Thyroid gland (tissue), 4 donors: ENCODE measurements around the gene CCDC85C. TPM values are rescaled to one million over a fixed set of nuclear protein-coding genes. Genes with fewer than 3 reads are reported as not detected.

Source experiments
- DNase-seq, 2 donors: peaks; one replicate each; pipeline ENCODE4 v3.0.0-alpha.2; 2019
- H3K27ac ChIP-seq, 3 donors: fragments of 200-600 bp; sonication (generic); 1 replicate in 2 of 3; 2 replicates in 1 of 3; pipeline ENCODE4 v1.5.1; 2016 to 2019; ENCODE audit warnings: mild to moderate bottlenecking in 1 of 3, moderate library complexity in 1 of 3
- H3K27me3 ChIP-seq: fragments of 200-600 bp; sonication (generic); one replicate; pipeline ENCODE4 v1.5.1; 2019
- H3K36me3 ChIP-seq, 2 donors: fragments of 200-600 bp; sonication (generic); one replicate each; pipeline ENCODE4 v1.5.1; 2016 to 2019
- H3K4me1 ChIP-seq, 2 donors: fragments of 200-600 bp; sonication (generic); one replicate each; pipeline ENCODE4 v1.5.1; 2017 to 2019
- H3K4me3 ChIP-seq, 3 donors: fragments of 200-600 bp; sonication (generic); replicated peaks in 1 of 3; 1 replicate in 2 of 3; 2 replicates in 1 of 3; pipeline ENCODE4 v1.5.1; 2016; ENCODE audit warnings: mild to moderate bottlenecking in 1 of 3
- H3K9me3 ChIP-seq: fragments of 200-600 bp; sonication (generic); one replicate; pipeline ENCODE4 v1.5.1; 2017
- POLR2A ChIP-seq, 2 donors: fragments of 450-650 bp; IDR thresholded peaks; one replicate each; pipeline ENCODE4 v1.6.1; 2017; ENCODE audit warnings: antibody characterized with exemption in 2 of 2, mild to moderate bottlenecking in 2 of 2, moderate library complexity in 1 of 2
- WGBS, 2 donors: methylation state at CpG; one replicate each; pipeline ENCODE4 v1.1.5; 2017; 5-methylcytosine and 5-hydroxymethylcytosine counted together
- intact Hi-C: fragments of 100-400 bp; cut with DNase I; formaldehyde crosslinking; loops from one replicate; pipeline ENCODE4 v1.15.1; 2023
- total RNA-seq, 4 donors: library from RNA; depleted of rRNA; stranded (reverse); fragments of >200 nt; gene quantifications; one replicate each; pipeline ENCODE4 v1.2.3, GENCODE V29; 2016
- TF ChIP-seq, protein P1 (sequence below), 6 experiments: fragments of 200-600 bp in 3 of 6; fragments of 450-650 bp in 3 of 6; sonication (generic) in 3 of 6; IDR thresholded peaks; one replicate each; pipeline ENCODE4 v1.5.1; 2016 to 2019; ENCODE audit warnings: antibody characterized with exemption in 6 of 6, mild to moderate bottlenecking in 2 of 6, inconsistent platforms in 1 of 6, moderate library complexity in 1 of 6

The CCDC85C gene
- total RNA-seq, 4 donors from 2014 or later, result 8.6 to 28.3 (median 17.3) TPM

DNA sequence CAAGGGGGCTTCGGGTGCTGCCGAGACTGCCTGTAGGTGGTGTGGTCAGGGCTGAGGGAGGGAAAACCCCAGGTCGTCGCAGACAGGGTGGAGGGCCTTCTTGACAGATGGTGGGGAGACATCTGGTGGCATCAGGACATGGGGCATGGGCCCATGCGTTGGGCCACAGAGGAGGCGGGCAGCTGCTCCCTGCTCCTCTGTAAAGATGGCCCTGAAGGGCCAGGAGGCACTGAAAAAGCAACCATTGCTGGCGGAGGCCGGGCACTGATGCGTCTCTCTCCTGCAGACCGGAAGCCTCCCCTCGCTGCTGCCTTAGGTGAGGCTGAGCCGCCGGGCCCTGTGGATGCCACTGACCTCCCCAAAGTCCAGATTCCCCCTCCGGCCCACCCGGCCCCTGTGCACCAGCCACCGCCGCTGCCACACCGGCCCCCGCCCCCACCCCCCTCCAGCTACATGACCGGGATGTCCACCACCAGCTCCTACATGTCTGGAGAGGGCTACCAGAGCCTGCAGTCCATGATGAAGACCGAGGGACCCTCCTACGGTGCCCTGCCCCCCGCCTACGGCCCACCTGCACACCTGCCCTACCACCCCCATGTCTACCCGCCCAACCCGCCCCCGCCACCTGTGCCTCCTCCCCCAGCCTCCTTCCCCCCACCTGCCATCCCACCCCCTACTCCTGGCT, 94.0 kb downstream of the CCDC85C start:
- intact Hi-C loops, result no loop called here
- peaks cover 43 to 60% of the 10 kb centered on the region in 2 donors for H3K36me3 ChIP-seq

DNA sequence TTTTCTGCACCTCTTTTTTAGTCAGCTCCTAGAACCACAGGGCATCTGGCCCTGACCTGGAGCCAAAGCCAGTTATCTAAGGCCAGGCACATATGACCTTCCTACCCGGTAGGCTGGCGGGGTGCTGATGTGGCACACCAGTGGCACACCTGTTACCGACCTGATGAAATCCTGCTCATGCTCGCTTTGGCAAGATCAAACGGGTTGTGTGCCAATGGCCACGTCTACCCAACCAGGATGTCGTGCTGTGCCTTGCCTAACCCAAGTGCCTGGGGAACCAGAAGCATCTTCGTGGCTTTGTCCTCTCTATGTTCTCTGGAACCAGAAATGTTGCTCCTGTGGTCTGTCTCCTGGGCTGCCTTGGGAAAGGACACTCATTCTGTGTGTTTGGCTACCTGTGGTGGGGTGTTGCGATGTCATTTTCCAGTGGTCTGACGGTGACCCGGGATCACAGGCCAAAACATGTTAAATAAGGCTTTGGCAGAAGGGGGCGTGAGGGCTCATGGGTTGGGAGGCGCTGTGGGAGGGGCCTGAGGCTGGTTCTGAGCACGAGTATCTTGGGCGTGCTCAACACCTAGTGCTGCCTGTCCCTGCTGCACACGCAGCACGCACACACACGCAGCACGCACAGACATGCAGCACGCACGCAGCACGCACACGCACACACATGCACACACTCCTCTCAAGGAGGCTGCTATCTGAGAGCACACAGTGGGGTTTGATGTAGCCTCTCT, 94.9 kb downstream of the CCDC85C start:
- WGBS, 2 donors, result 84 to 85% methylated on average over 21 to 22 of the region's 23 CpGs

More for the DNA sequence above, 94.0 kb downstream of the CCDC85C start:
- Histone ChIP-seq H3K9me3 (no peaks in the 10 kb centered on the region), H3K27ac (no peak overlapping the region), H3K4me3 (no peak overlapping the region), H3K4me1 (no peaks in the 10 kb centered on the region), H3K27me3 (no peaks in the 10 kb centered on the region)
- 93 to 97% methylated on average over 13 to 20 of the region's 27 CpGs for WGBS, 2 donors
- DNase-seq, result no peak
- TF ChIP-seq POLR2A (IDR thresholded peaks at IDR 0.05), result no peak
- TF ChIP-seq, protein P1, sequence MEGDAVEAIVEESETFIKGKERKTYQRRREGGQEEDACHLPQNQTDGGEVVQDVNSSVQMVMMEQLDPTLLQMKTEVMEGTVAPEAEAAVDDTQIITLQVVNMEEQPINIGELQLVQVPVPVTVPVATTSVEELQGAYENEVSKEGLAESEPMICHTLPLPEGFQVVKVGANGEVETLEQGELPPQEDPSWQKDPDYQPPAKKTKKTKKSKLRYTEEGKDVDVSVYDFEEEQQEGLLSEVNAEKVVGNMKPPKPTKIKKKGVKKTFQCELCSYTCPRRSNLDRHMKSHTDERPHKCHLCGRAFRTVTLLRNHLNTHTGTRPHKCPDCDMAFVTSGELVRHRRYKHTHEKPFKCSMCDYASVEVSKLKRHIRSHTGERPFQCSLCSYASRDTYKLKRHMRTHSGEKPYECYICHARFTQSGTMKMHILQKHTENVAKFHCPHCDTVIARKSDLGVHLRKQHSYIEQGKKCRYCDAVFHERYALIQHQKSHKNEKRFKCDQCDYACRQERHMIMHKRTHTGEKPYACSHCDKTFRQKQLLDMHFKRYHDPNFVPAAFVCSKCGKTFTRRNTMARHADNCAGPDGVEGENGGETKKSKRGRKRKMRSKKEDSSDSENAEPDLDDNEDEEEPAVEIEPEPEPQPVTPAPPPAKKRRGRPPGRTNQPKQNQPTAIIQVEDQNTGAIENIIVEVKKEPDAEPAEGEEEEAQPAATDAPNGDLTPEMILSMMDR (IDR thresholded peaks at IDR 0.05), result no peak

DNA sequence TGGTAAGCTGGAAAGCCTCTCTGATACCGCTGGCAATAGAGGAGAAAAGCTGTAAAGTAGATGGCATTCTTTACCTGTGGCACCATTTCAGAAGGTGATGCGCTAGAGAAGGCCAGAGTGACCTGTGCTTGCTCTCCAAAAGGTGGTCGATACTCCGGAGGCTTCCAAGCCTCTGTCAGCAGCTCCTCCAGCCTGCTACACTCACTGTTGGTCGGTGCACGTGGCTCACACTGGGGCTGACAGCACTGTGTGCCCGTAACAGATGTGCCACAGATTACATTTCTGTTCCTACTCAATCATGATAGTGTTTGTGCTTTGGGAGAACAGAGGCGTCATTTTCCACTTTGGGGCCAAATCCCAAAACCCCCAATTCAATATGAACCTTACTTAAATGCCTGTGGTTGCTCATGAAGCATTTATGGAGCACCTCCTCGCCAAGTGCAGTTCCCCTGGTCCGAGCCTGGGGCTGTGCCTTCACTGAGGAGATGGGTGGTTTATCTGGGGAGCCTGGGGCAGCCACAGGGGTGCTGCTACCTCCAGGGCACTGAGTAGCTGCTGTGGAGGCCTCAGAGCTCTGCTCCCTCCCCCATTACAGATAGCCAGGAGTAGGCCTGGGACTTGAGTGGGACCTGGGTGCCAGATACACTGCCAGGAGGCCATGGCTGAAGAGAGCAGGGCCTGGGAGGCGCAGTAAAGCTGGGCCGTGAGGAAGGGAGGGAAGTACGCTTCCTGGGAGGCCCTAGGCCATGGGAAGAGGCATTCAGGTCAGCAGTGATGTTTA, 96.0 kb downstream of the CCDC85C start:
- no peak for DNase-seq
- no peak overlapping the region for H3K4me3 ChIP-seq
- TF ChIP-seq POLR2A (IDR thresholded peaks at IDR 0.05), result no peak
- TF ChIP-seq, protein P1 (IDR thresholded peaks at IDR 0.05), result no peak
- no peaks in the 10 kb centered on the region for H3K27me3 ChIP-seq
- H3K4me1 ChIP-seq, result no peaks in the 10 kb centered on the region
- intact Hi-C loops, result no loop called here
- H3K9me3 ChIP-seq, result no peaks in the 10 kb centered on the region
- no peak overlapping the region for H3K27ac ChIP-seq
- 88 to 97% methylated on average over 10 to 13 of the region's 13 CpGs for WGBS, 2 donors
- peaks cover 51 to 76% of the 10 kb centered on the region in 2 donors for H3K36me3 ChIP-seq

More for the DNA sequence above, 94.9 kb downstream of the CCDC85C start:
- H3K36me3 ChIP-seq, result peaks cover 45 to 67% of the 10 kb centered on the region in 2 donors
- no peaks in the 10 kb centered on the region for H3K27me3 ChIP-seq
- no peak overlapping the region for H3K4me3 ChIP-seq
- no peaks in the 10 kb centered on the region for H3K9me3 ChIP-seq
- TF ChIP-seq POLR2A (IDR thresholded peaks at IDR 0.05), result no peak
- TF ChIP-seq, protein P1 (IDR thresholded peaks at IDR 0.05), result no peak
- H3K27ac ChIP-seq, result no peak overlapping the region
- no peak for DNase-seq
- intact Hi-C loops, result no loop called here
- H3K4me1 ChIP-seq, result no peaks in the 10 kb centered on the region

DNA sequence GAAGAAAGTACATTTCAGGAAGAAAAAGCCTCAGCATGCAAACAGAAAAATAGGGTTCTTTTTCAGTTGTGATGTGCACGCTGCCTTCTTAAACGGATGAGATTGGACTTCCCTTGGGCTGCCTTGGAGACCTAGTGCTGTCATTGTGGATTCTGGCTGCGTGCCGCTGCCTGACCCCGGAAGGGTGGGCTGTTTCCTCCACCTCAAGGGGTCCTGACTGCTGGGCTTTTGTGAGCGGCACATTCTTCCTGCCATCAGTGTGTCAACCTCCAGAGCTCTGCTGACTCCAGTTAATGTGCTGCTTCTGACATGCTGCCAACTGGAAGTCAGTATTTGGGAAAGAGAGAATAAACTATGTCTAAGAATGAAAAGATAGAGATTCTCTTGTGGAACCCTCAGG, 97.7 kb downstream of the CCDC85C start:
- Histone ChIP-seq H3K27ac (no peak overlapping the region), H3K4me3 (no peak overlapping the region), H3K27me3 (no peaks in the 10 kb centered on the region), H3K4me1 (no peaks in the 10 kb centered on the region), H3K9me3 (no peaks in the 10 kb centered on the region), H3K36me3 (peaks cover 68 to 89% of the 10 kb centered on the region in 2 donors)
- DNase-seq, result no peak
- 80 to 82% methylated on average over 6 of the region's 6 CpGs for WGBS, 2 donors
- intact Hi-C loops, result no loop called here
- no peak for TF ChIP-seq POLR2A (IDR thresholded peaks at IDR 0.05)
- TF ChIP-seq, protein P1 (IDR thresholded peaks at IDR 0.05), result no peak
